ENCODE measurements around the gene CKAP5.
"Not testable (repeated sequence)": the region's sequence is repeated elsewhere in the genome, so short reads cannot be mapped to it uniquely, and the experiment has no call there.

Gene CKAP5

GRCh38 chr11:46726206-46726862, 119.7 kb downstream of the CKAP5 start:
- no peak for DNase-seq (ENCODE audit: low spot score)

- no peak for DNase-seq (ENCODE audit: low spot score)
These were observed 120.5 kb downstream of the CKAP5 start for GRCh38 chr11:46725338-46726205.

- no peak for DNase-seq (ENCODE audit: low spot score)
These were observed 122.0 kb downstream of the CKAP5 start for GRCh38 chr11:46724088-46724487.

- DNase-seq (ENCODE audit: low spot score): no peak
These were observed 122.8 kb downstream of the CKAP5 start for GRCh38 chr11:46723359-46723680.

GRCh38 chr11:46722566-46723358, 123.3 kb downstream of the CKAP5 start:
- no peak for DNase-seq (ENCODE audit: low spot score)

GRCh38 chr11:46721286-46721685, 124.8 kb downstream of the CKAP5 start:
- no peak for DNase-seq (ENCODE audit: low spot score)

- no peak for DNase-seq (ENCODE audit: low spot score)
These were observed 126.4 kb downstream of the CKAP5 start for GRCh38 chr11:46719543-46720218.

- DNase-seq (ENCODE audit: low spot score): no peak
These were observed 127.0 kb downstream of the CKAP5 start, which contains the start of gene F2 for GRCh38 chr11:46719048-46719542. TSS of gene F2 (plus strand) at chr11:46719213. CDS start at chr11:46719236, 23 bp downstream.

GRCh38 chr11:46718155-46719019, 127.7 kb downstream of the CKAP5 start:
- DNase-seq (ENCODE audit: low spot score): no peak

GRCh38 chr11:46717825-46718154, 128.3 kb downstream of the CKAP5 start:
- not testable (repeated sequence) for DNase-seq (ENCODE audit: low spot score)

GRCh38 chr11:46712874-46713576, 133.1 kb downstream of the CKAP5 start:
- DNase-seq (ENCODE audit: low spot score): no peak

- no peak for DNase-seq (ENCODE audit: low spot score)
These were observed 134.8 kb downstream of the CKAP5 start for GRCh38 chr11:46711303-46711702.

GRCh38 chr11:46710821-46711269, 135.2 kb downstream of the CKAP5 start:
- no peak for DNase-seq (ENCODE audit: low spot score)

- not testable (repeated sequence) for DNase-seq (ENCODE audit: low spot score)
These were observed 136.7 kb downstream of the CKAP5 start for GRCh38 chr11:46709351-46709750.

- no peak for DNase-seq (ENCODE audit: low spot score)
These were observed 139.2 kb downstream of the CKAP5 start for GRCh38 chr11:46706886-46707285.

- DNase-seq (ENCODE audit: low spot score): no peak
These were observed 140.9 kb downstream of the CKAP5 start for GRCh38 chr11:46705070-46705688.

- no peak for DNase-seq (ENCODE audit: low spot score)
These were observed 144.9 kb downstream of the CKAP5 start for GRCh38 chr11:46701078-46701654.

GRCh38 chr11:46700241-46701077, 145.6 kb downstream of the CKAP5 start, which contains the start of the genes ARHGAP1 and ZNF408:
TSS of gene ARHGAP1 (minus strand) at chr11:46700619. CDS start at chr11:46696107, 4,512 bp downstream.
TSS of gene ZNF408 (plus strand) at chr11:46701031. CDS start at chr11:46701048, 17 bp downstream.
- peak; percentile 99 for DNase-seq (ENCODE audit: low spot score)

Data from pons (tissue), 1 donor.